Thyroid gland (tissue), 4 donors: ENCODE data around the gene HMGB1. TPM values are rescaled to one million over a fixed set of nuclear protein-coding genes. Genes with fewer than 3 reads are reported as not detected.

ENCODE experiments used
- DNase-seq, 2 donors: peaks; one replicate each; pipeline ENCODE4 v3.0.0-alpha.2; 2019
- H3K27ac ChIP-seq, 3 donors: fragments of 200-600 bp; sonication (generic); 1 replicate in 2 of 3; 2 replicates in 1 of 3; pipeline ENCODE4 v1.5.1; 2016 to 2019; ENCODE audit warnings: mild to moderate bottlenecking in 1 of 3, moderate library complexity in 1 of 3
- H3K27me3 ChIP-seq: fragments of 200-600 bp; sonication (generic); one replicate; pipeline ENCODE4 v1.5.1; 2019
- H3K36me3 ChIP-seq, 2 donors: fragments of 200-600 bp; sonication (generic); one replicate each; pipeline ENCODE4 v1.5.1; 2016 to 2019
- H3K4me1 ChIP-seq, 2 donors: fragments of 200-600 bp; sonication (generic); one replicate each; pipeline ENCODE4 v1.5.1; 2017 to 2019
- H3K4me3 ChIP-seq, 3 donors: fragments of 200-600 bp; sonication (generic); replicated peaks in 1 of 3; 1 replicate in 2 of 3; 2 replicates in 1 of 3; pipeline ENCODE4 v1.5.1; 2016; ENCODE audit warnings: mild to moderate bottlenecking in 1 of 3
- H3K9me3 ChIP-seq: fragments of 200-600 bp; sonication (generic); one replicate; pipeline ENCODE4 v1.5.1; 2017
- CTCF ChIP-seq, 6 experiments: fragments of 200-600 bp in 3 of 6; fragments of 450-650 bp in 3 of 6; sonication (generic) in 3 of 6; IDR thresholded peaks; one replicate each; pipeline ENCODE4 v1.5.1; 2016 to 2019; ENCODE audit warnings: antibody characterized with exemption in 6 of 6, mild to moderate bottlenecking in 2 of 6, inconsistent platforms in 1 of 6, moderate library complexity in 1 of 6
- POLR2A ChIP-seq, 2 donors: fragments of 450-650 bp; IDR thresholded peaks; one replicate each; pipeline ENCODE4 v1.6.1; 2017; ENCODE audit warnings: antibody characterized with exemption in 2 of 2, mild to moderate bottlenecking in 2 of 2, moderate library complexity in 1 of 2
- WGBS, 2 donors: methylation state at CpG; one replicate each; pipeline ENCODE4 v1.1.5; 2017; 5-methylcytosine and 5-hydroxymethylcytosine counted together
- intact Hi-C: fragments of 100-400 bp; cut with DNase I; formaldehyde crosslinking; loops from one replicate; pipeline ENCODE4 v1.15.1; 2023
- total RNA-seq, 4 donors: library from RNA; depleted of rRNA; stranded (reverse); fragments of >200 nt; gene quantifications; one replicate each; pipeline ENCODE4 v1.2.3, GENCODE V29; 2016

Gene HMGB1
- total RNA-seq, 4 donors from 2014 or later = 255 to 467 (median 327) TPM

GRCh38 chr13:30473675-30474074 is 7.9 kb upstream of the HMGB1 start:
- Histone ChIP-seq H3K4me1 (no peaks in the 10 kb centered on the region), H3K9me3 (no peaks in the 10 kb centered on the region), H3K27me3 (no peaks in the 10 kb centered on the region), H3K4me3 (no peak overlapping the region), H3K36me3 (no peaks in the 10 kb centered on the region), H3K27ac (no peak overlapping the region)
- DNase-seq = no peak
- TF ChIP-seq POLR2A (IDR thresholded peaks at IDR 0.05) (no peak), CTCF (IDR thresholded peaks at IDR 0.05) (no peak)
- intact Hi-C loops = no loop called here
- WGBS, 2 donors = 93 to 97% methylated on average over 1 of the region's 1 CpG

- no peak for DNase-seq
- WGBS, 2 donors = 57 to 62% methylated on average over 4 of the region's 4 CpGs
- H3K27me3 ChIP-seq = no peaks in the 10 kb centered on the region
- no peaks in the 10 kb centered on the region for H3K9me3 ChIP-seq
- H3K4me1 ChIP-seq = peaks cover 16 to 23% of the 10 kb centered on the region in 2 donors
- no peak overlapping the region for H3K27ac ChIP-seq
- intact Hi-C loops = loop anchor here (10.0 kb wide), 2 partner anchors 148 to 338 kb away; partner anchors contain the start of gene USPL1
- H3K36me3 ChIP-seq = peaks cover 0 to 13% of the 10 kb centered on the region in 2 donors
- no peak overlapping the region for H3K4me3 ChIP-seq
- TF ChIP-seq POLR2A (IDR thresholded peaks at IDR 0.05) (no peak), CTCF (IDR thresholded peaks at IDR 0.05) (no peak)
These were observed 1.1 kb upstream of the HMGB1 start for GRCh38 chr13:30466841-30467252.

- H3K27me3 ChIP-seq = no peaks in the 10 kb centered on the region
- H3K4me1 ChIP-seq = peaks cover 16 to 25% of the 10 kb centered on the region in 2 donors
- H3K27ac ChIP-seq = no peak overlapping the region
- H3K9me3 ChIP-seq = no peaks in the 10 kb centered on the region
- 5 to 6% methylated on average over 11 of the region's 11 CpGs for WGBS, 2 donors
- TF ChIP-seq POLR2A (IDR thresholded peaks at IDR 0.05) = no peak
- no peak for TF ChIP-seq CTCF (IDR thresholded peaks at IDR 0.05)
- no peak for DNase-seq
- peaks cover 0 to 18% of the 10 kb centered on the region in 2 donors for H3K36me3 ChIP-seq
- intact Hi-C loops = loop anchor here (10.0 kb wide), 2 partner anchors 148 to 338 kb away; partner anchors contain the start of gene USPL1
- H3K4me3 ChIP-seq = no peak overlapping the region
These were observed 600 bp upstream of the HMGB1 start for GRCh38 chr13:30466358-30466714.

- H3K9me3 ChIP-seq = no peaks in the 10 kb centered on the region
- TF ChIP-seq POLR2A (IDR thresholded peaks at IDR 0.05) (no peak), CTCF (IDR thresholded peaks at IDR 0.05) (no peak)
- H3K27ac ChIP-seq = peak overlapping the region; percentile 93 to 100 (median 98)
- H3K4me3 ChIP-seq = peak overlapping the region; percentile 58 to 90 (median 59)
- intact Hi-C loops = loop anchor here (10.0 kb wide), 2 partner anchors 150 to 340 kb away; partner anchors contain the start of gene USPL1
- peaks cover 16 to 25% of the 10 kb centered on the region in 2 donors for H3K4me1 ChIP-seq
- H3K27me3 ChIP-seq = no peaks in the 10 kb centered on the region
- no peak for DNase-seq
- 0% methylated on average over 11 of the region's 41 CpGs; no CpG with 5 or more reads in 1 of the 2 donors for WGBS, 2 donors
- H3K36me3 ChIP-seq = peaks cover 0 to 18% of the 10 kb centered on the region in 2 donors
These were observed 468 bp downstream of the HMGB1 start for GRCh38 chr13:30465343-30465592.

- WGBS, 2 donors = 1% methylated on average over 24 of the region's 136 CpGs; no CpG with 5 or more reads in 1 of the 2 donors
These were observed 1.0 kb downstream of the HMGB1 start for GRCh38 chr13:30464496-30465342.

More at GRCh38 chr13:30464496-30465342, 1.0 kb downstream of the HMGB1 start:
- Histone ChIP-seq H3K4me3 (peak overlapping the region; percentile 9 to 48 (median 12)), H3K27me3 (no peaks in the 10 kb centered on the region), H3K27ac (peak overlapping the region; percentile 93 to 99 (median 95)), H3K9me3 (no peaks in the 10 kb centered on the region), H3K36me3 (peaks cover 0 to 18% of the 10 kb centered on the region in 2 donors), H3K4me1 (peaks cover 16 to 25% of the 10 kb centered on the region in 2 donors)
- TF ChIP-seq CTCF (IDR thresholded peaks at IDR 0.05) (no peak), POLR2A (IDR thresholded peaks at IDR 0.05) (peak in 1 of 2 donors; percentile 79)
- intact Hi-C loops = loop anchor here (5.0 to 10.0 kb wide), 3 partner anchors 150 to 340 kb away; partner anchors contain the start of gene USPL1
- DNase-seq = peak; percentile 76 to 79
